ENCODE results near the gene FRRS1L. TPM values are rescaled to one million over a fixed set of nuclear protein-coding genes. Genes with fewer than 3 reads are reported as not detected.
A peak's percentile ranks its signal among the peaks of the same experiment; 100 is the strongest.

FRRS1L gene
- total RNA-seq, 4 donors from 2014 or later, result 0.80 to 3.8 (median 1.9) TPM

- Histone ChIP-seq H3K4me3 (peak overlapping the region in 2 of 4 donors; percentile 36 to 97), H3K9me3 (no peaks in the 10 kb centered on the region), H3K27ac (no peak overlapping the region), H3K27me3 (no peaks in the 10 kb centered on the region), H3K36me3 (no peaks in the 10 kb centered on the region), H3K4me1 (peaks cover 0 to 37% (median 7%) of the 10 kb centered on the region in 4 donors)
- DNase-seq, result no peak
- TF ChIP-seq CTCF (IDR thresholded peaks at IDR 0.05) (no peak), POLR2A (IDR thresholded peaks at IDR 0.05) (no peak)
Observed at GRCh38 chr9:109120204-109120789, 46.8 kb downstream of the FRRS1L start.

GRCh38 chr9:109119439-109120203 lies 47.4 kb downstream of the FRRS1L start, which contains the start of gene TMEM245:
TSS of gene TMEM245 (minus strand) at chr9:109119947. CDS start at chr9:109119913, 34 bp downstream.
- Histone ChIP-seq H3K9me3 (no peaks in the 10 kb centered on the region), H3K4me1 (peaks cover 0 to 44% (median 7%) of the 10 kb centered on the region in 4 donors), H3K36me3 (no peaks in the 10 kb centered on the region), H3K27ac (peak within 1 kb of the TSS; percentile 87 to 97 (median 93)), H3K27me3 (no peaks in the 10 kb centered on the region), H3K4me3 (peak within 1 kb of the TSS; percentile 86 to 97 (median 95))
- peak; percentile 93 to 98 (median 94) for DNase-seq
- peak; percentile 70 to 85 for TF ChIP-seq POLR2A (IDR thresholded peaks at IDR 0.05)
- no peak for TF ChIP-seq CTCF (IDR thresholded peaks at IDR 0.05)

GRCh38 chr9:109118808-109119438 lies 48.1 kb downstream of the FRRS1L start:
- H3K27me3 ChIP-seq, result no peaks in the 10 kb centered on the region
- H3K27ac ChIP-seq, result peak overlapping the region; percentile 87 to 97 (median 93)
- no peaks in the 10 kb centered on the region for H3K9me3 ChIP-seq
- no peaks in the 10 kb centered on the region for H3K36me3 ChIP-seq
- H3K4me3 ChIP-seq, result peak overlapping the region; percentile 86 to 97 (median 95)
- no peak for DNase-seq
- H3K4me1 ChIP-seq, result peaks cover 0 to 46% (median 7%) of the 10 kb centered on the region in 4 donors
- TF ChIP-seq CTCF (IDR thresholded peaks at IDR 0.05) (no peak), POLR2A (IDR thresholded peaks at IDR 0.05) (no peak)

GRCh38 chr9:109117856-109118807 lies 48.9 kb downstream of the FRRS1L start:
- Histone ChIP-seq H3K9me3 (no peaks in the 10 kb centered on the region), H3K4me3 (peak overlapping the region; percentile 86 to 97 (median 95)), H3K4me1 (peaks cover 0 to 53% (median 9%) of the 10 kb centered on the region in 4 donors), H3K36me3 (no peaks in the 10 kb centered on the region), H3K27me3 (no peaks in the 10 kb centered on the region), H3K27ac (peak overlapping the region in 2 of 4 donors; percentile 93 to 97)
- DNase-seq, result peak in 2 of 3 donors; percentile 57 to 82
- TF ChIP-seq POLR2A (IDR thresholded peaks at IDR 0.05) (peak; percentile 35 to 59), CTCF (IDR thresholded peaks at IDR 0.05) (no peak)

Data from Peyer's patch (tissue), 4 donors.